Astrocyte (in vitro differentiated cells and primary cell): ENCODE data around the gene TMEM154.

ENCODE experiments used
- CTCF ChIP-seq: IDR thresholded peaks from 2 replicates; pipeline ENCODE4 v1.5.1; 2011; ENCODE audit warnings: low read depth, mild to moderate bottlenecking, inconsistent platforms, low read length, moderate library complexity; ENCODE audit not compliant: insufficient read depth
- EZH2 ChIP-seq: IDR thresholded peaks from 2 replicates; pipeline ENCODE4 v1.6.1; 2012; ENCODE audit warnings: mild to moderate bottlenecking, low read length, inconsistent platforms; ENCODE audit not compliant: insufficient read depth

- TF ChIP-seq CTCF (no peak), EZH2 (no peak)
Observed at GRCh38 chr4:152684587-152684986, 4.8 kb upstream of the TMEM154 start.
